Measurements from ENCODE around the gene RPS10. TPM values are rescaled to one million over a fixed set of nuclear protein-coding genes. Genes with fewer than 3 reads are reported as not detected.
A peak's percentile ranks its signal among the peaks of the same experiment; 100 is the strongest.

RPS10 gene
- total RNA-seq, 1 donor from 2014 or later: 2,671 TPM

DNA sequence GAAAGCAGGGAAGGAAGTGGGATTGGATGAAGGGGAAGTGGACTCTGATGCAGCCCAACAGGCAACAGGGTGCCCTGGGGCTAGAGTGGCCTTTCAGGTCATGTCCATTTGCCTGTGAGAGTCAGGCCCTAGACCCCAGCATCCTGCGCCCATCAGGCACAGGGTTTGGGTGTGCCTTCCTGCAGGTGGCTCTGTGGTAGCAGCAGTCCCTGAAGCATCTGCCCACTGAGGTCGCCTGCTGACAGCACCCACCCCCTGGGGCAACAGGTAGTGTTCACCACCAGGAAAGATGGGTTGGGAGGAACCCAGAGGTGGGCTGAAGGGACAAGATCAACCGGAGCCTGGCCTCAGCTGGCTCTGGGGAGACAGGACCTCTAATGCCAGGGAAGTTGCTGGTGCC, 43.6 kb upstream of the RPS10 start:
- intact Hi-C loops (cut with DNase I): no loop called here
- Histone ChIP-seq H3K4me1 (peaks cover 13% of the 10 kb centered on the region), H3K4me3 (no peak overlapping the region), H3K27me3 (no peaks in the 10 kb centered on the region), H3K36me3 (no peaks in the 10 kb centered on the region), H3K27ac (no peak overlapping the region), H3K9me3 (no peaks in the 10 kb centered on the region)
- TF ChIP-seq POLR2AphosphoS5 (IDR thresholded peaks at IDR 0.05; ENCODE audit: insufficient read depth in 1 of 2, low read depth in 1 of 2) (no peak), POLR2A (IDR thresholded peaks at IDR 0.05) (no peak)
- TF ChIP-seq, protein P1, sequence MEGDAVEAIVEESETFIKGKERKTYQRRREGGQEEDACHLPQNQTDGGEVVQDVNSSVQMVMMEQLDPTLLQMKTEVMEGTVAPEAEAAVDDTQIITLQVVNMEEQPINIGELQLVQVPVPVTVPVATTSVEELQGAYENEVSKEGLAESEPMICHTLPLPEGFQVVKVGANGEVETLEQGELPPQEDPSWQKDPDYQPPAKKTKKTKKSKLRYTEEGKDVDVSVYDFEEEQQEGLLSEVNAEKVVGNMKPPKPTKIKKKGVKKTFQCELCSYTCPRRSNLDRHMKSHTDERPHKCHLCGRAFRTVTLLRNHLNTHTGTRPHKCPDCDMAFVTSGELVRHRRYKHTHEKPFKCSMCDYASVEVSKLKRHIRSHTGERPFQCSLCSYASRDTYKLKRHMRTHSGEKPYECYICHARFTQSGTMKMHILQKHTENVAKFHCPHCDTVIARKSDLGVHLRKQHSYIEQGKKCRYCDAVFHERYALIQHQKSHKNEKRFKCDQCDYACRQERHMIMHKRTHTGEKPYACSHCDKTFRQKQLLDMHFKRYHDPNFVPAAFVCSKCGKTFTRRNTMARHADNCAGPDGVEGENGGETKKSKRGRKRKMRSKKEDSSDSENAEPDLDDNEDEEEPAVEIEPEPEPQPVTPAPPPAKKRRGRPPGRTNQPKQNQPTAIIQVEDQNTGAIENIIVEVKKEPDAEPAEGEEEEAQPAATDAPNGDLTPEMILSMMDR (IDR thresholded peaks at IDR 0.05): no peak
- DNase-seq (ENCODE audit: extremely low spot score in 2 of 2): no peak

DNA sequence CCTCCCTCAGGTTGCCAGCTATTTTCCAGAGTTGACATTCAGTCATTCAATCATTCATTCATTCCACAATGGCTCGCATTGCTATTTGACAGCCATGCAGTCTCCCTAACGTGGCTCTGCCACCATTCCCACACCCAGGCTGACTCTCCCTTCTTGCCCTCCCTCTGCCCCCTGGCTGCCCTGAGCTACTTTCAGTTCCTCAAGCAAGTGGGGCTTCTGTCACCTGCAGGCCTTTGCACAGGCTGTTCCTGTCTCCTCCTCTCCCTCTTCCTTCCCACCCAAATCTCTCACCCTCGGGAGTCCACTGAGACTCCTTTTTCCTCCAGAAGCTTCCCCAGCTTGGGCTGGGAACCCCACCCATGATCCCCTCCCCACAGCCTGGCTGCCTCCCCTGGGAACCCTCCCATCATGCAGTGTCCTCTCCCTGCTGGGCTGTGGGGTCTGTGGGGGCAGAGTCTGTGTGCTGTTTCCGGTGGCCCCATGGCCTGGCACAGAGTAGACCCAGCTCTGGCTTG, 42.6 kb upstream of the RPS10 start:
- Histone ChIP-seq H3K4me1 (peaks cover 13% of the 10 kb centered on the region), H3K36me3 (no peaks in the 10 kb centered on the region), H3K4me3 (no peak overlapping the region), H3K9me3 (no peaks in the 10 kb centered on the region), H3K27me3 (no peaks in the 10 kb centered on the region), H3K27ac (no peak overlapping the region)
- intact Hi-C loops (cut with DNase I): no loop called here
- TF ChIP-seq, protein P1 (IDR thresholded peaks at IDR 0.05): no peak
- TF ChIP-seq POLR2A (IDR thresholded peaks at IDR 0.05): no peak
- no peak for TF ChIP-seq POLR2AphosphoS5 (IDR thresholded peaks at IDR 0.05; ENCODE audit: insufficient read depth in 1 of 2, low read depth in 1 of 2)
- DNase-seq (ENCODE audit: extremely low spot score in 2 of 2): no peak

DNA sequence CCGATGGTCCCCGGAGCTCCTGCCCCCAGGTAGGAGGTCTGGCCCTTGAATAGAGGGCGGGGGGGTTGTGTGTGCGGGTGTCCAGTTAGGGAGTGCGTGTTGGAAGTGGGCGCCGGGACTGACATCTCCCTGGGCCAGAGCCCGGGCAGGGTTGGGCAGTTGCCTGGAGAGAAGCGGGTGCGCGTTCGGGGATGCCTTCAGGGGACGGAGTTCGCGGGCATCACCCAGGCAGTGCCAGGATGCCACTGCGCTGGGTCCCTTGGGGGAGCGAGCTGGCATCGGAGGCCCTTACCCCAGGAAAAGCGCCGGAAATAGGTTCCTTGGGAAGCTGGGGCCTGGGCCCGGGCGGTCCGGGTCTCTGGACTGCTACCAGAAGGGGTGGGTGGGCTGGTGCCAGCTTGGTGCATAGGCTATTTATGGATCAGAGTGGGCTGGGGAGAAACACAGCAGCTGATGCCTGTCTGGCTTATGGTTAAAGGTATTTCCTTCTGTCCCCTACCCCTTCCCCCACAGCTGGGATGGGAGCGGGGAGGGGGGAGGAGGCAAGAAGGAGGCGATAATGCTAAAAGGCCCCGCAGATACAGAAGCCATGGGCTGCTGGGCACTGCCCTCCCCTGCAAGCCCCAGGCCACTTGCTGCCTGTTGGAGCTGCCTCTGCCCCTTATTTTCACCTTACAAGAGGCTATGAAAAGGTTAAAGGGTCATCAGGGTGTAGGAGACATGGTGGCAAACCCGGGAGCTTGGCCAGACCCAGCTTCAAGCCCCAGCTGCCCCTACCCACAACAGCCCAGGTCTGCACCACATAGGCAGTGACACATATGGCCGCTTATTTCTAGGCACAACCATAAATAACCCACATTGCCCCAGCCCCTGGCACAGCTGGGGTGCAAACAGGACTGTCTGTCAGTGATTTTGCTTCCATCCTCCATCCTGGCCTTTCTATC, 40.6 kb upstream of the RPS10 start:
- Histone ChIP-seq H3K4me3 (peak overlapping the region; percentile 15 to 37), H3K9me3 (no peaks in the 10 kb centered on the region), H3K4me1 (peaks cover 13% of the 10 kb centered on the region), H3K36me3 (no peaks in the 10 kb centered on the region), H3K27me3 (no peaks in the 10 kb centered on the region), H3K27ac (no peak overlapping the region)
- TF ChIP-seq, protein P1 (IDR thresholded peaks at IDR 0.05): no peak
- no peak for TF ChIP-seq POLR2AphosphoS5 (IDR thresholded peaks at IDR 0.05; ENCODE audit: insufficient read depth in 1 of 2, low read depth in 1 of 2)
- no peak for TF ChIP-seq POLR2A (IDR thresholded peaks at IDR 0.05)
- intact Hi-C loops (cut with DNase I): no loop called here
- DNase-seq (ENCODE audit: extremely low spot score in 2 of 2): no peak

DNA sequence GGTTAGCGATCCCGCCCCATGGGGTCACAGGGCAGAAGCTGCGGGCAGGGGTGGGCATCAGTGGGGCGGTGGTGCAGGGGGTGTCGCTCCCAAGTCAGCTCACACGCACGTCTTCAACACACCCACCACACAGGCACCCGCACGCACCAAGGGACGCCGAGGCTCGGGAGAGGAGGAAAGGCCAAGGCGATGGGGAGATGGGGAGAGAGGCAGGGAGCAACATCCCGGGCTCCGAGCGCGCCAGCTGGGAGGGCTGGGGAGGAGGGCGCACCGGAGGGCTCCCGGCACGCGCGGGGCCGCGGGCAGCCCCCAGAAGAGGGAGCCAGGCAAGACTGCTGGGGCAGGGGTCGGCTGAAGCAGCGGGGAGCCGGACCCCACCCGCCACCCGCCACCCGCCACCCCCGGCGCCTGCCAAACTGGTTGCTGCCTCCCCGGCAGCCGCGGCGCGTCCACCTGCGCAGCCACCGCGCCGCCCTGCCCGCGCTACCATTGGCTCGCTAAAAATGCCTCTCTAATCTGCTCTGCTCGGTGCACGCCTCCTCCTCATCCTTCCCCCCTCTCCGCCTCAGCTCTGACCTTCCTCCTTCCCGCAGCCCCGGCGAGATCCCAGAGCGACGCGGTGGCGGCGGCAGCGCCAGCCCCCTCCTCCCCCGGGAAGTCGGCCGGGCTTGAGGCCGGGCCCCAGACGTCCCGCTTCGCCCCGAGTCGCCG, 39.8 kb upstream of the RPS10 start, which contains the start of gene PACSIN1:
Gene PACSIN1, plus strand, starts transcription at position 546 of the 711 bp plus-strand sequence. CDS start 60,230 bp downstream, outside the sequence.
- Histone ChIP-seq H3K4me3 (peak within 1 kb of the TSS; percentile 15 to 37), H3K36me3 (no peaks in the 10 kb centered on the region), H3K9me3 (no peaks in the 10 kb centered on the region), H3K27me3 (no peaks in the 10 kb centered on the region), H3K4me1 (peaks cover 13% of the 10 kb centered on the region), H3K27ac (no peak within 1 kb of the TSS)
- intact Hi-C loops (cut with DNase I): no loop called here
- TF ChIP-seq, protein P1 (IDR thresholded peaks at IDR 0.05): no peak
- TF ChIP-seq POLR2A (IDR thresholded peaks at IDR 0.05) (no peak), POLR2AphosphoS5 (IDR thresholded peaks at IDR 0.05; ENCODE audit: insufficient read depth in 1 of 2, low read depth in 1 of 2) (no peak)
- DNase-seq (ENCODE audit: extremely low spot score in 2 of 2): no peak

Measured in vagina (tissue), 2 donors.